IPS DF 4.7 (cell line): ENCODE results near the gene MYBBP1A.

ENCODE experiments used
- DNase-seq: peaks from one replicate; pipeline ENCODE4 v3.0.0-alpha.2; 2013; ENCODE audit warnings: low spot score; ENCODE audit errors: extremely low read depth

The MYBBP1A gene

DNA sequence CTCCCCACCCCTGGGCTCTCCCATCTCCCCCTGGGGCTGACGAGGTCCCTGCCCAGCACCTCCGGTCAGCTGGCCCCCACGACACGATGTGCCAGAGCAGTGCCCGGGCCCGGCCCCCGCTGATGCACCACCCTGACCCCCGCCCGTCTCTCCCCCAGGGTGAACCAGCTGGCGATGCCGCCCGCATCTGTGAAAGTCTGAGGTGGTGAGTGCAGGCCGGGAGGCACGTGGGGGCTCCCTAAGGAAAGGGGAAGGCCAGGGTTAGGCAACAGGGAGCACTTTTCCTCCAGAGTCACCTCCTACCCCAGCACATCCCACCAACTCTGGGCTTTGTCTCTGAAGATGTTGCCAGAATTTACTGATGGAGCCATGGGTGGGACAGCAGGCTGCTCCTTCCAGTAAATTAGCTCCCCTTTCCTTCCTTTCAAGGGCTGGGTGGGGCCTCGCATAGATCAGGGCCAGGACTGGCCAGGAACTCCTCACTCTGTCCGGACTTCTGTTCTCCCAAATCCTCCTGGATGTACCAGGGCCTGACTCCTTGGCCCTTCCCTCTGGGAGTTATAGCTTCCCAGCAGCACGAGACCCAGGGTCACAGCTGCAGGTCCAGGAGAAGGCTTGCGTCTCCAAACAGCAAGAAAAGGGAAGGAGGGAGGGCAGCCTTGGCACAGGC, 18.3 kb downstream of the MYBBP1A start:
- DNase-seq, result no peak

DNA sequence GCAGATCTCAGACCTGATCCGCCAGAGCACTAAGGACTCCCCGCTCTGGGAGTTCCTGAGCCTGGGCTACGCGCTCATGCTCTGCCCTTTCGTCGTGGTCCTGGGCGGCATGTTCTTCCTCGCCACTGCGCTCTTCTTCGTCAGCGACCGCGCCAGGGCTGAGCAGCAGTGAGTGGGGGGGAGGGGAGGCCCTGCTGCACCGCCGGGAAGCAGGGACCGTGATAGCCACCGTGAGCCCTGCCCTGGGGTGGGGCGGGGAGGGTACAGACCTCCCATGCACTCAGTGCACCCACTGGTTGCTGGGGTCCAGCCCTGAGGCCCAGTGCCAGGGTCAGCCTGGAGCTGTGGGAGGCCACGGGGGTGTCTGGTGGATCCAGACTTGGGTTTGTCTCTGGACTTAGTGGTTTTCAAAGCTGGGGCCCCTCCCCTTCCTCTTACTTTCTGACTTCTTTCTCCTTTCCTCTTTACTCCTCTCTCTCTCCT, 18.9 kb downstream of the MYBBP1A start:
- DNase-seq, result no peak

DNA sequence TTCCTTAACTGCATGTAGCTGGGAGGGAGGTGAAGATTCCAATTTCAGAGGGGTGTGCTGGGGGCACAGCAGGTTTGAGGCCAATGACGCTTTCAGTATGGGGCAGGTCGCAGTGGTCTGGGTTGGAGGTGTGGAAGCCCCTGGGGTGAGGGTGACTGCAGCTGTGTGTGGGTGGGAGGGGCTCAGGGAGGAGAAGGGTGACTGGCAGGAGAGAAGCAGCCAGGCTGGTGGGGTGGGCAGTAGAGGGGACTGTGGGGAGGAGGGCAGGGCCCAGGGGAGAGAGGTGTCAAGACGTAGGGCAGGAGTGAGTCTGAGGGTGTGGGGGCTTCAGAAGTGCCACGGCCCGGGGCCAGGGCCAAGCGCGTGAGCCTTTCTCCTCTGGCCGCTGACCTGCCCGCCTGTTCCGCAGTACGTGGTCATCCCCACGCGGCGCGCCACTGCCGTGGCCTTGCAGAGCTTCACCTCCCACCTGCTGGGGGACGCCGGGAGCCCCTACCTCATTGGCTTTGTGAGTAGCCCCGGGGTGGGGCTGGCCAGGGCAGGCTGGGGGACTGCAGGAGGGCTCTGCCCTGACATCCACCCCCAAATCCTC, 19.4 kb downstream of the MYBBP1A start:
- no peak for DNase-seq

DNA sequence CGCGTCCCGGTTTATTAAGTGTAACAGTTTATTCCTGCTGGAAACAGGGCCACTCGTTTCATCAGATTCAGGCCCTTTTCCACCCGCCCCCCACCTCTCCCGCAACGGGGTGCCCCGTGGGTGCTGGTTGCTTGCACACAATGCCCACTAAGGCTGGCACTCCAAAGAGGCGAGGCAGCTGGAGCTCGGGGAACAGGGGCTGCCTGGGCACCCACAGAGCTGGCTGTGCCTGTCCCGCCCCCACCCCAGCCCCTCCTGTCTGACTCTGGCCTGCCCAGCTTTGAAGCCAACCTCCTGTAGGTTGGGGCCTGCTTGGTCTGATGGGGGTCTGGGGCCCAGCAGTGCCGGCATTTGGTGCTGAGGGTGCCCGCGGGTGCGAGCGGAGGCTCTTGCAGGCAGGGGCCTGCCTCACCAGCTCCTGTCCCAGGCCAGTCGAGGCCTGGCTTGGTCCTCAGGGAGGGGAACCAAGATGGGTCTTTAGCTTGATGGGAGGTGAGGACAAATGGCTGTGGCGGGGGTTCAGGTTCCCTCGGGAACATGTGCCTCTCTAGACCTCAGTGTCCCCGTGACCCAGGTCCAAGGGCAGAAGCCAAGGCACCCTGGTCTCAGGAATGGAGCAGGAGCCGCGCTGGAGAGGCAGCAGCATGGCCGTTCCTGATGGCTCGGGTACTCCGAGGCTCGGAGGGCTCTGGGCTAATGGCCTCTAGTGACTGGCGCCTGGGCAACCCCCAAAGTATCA, 20.1 kb downstream of the MYBBP1A start:
- no peak for DNase-seq

DNA sequence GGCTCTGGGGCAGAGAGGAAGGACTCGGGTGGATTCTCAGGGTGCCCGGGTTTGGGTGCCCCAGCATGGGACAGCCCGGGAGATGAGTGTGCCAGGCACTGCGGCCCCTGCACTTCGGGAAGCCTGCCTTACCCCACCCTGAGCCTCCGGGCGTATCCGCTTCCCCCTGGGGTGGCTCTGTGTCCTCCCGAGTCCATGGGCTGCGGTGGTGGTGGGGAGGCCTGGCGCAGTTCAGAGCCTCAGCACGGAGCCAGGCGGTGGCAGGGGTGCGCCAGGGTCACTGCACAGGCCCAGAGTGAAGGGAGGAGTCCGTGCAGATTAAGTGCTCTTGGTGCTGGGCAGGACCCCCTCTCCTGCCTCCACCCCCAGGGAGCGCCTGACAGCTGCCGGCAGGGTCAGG, 20.7 kb downstream of the MYBBP1A start:
- no peak for DNase-seq

DNA sequence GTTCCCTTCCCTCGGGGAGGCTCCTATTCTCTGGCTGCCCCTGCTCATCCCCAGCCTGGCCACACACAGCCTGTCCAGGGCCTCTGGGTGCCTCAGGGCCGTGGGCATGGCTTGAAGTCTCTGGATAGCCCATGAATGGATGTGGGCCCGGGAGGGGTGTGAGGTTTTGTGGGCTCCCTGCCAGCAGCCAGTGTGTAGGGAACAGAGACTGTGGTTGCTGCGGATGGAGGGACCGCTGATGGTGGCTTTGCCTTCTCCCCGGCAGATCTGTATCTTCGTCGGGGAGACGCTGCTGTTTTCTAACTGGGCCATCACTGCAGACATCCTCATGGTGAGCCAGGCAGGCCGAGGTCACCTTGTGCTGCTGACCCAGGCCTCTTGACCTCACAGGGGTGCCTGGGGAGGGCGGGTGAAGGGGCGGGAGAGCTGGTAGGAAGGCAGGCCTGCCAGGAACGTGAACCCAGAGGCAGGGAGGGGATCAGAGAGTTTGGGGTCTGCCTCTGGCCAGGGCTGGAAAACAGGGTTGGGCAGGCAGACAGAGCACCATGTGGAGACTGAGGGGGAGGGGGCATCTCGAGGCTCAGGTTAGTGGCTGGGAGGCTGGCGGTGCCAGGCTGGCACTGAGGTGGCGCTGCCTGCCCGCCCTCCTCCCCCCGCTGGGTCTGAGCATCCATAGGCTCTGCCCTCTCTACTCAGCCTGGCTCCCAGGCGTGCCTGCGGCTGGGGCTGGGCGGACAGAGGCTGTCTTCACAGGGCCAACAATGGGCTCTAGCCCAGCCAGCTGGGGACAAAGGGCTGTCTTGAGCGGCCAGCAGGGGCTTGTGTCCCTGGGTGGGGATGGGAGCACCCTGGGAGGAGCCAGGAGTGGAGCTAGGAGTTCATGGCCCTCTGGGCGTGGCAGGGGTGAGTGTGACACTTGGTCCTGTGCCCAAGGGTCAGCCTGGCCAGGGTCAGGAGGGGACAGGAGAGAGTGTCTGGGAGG, 21.4 kb downstream of the MYBBP1A start:
- DNase-seq, result no peak

DNA sequence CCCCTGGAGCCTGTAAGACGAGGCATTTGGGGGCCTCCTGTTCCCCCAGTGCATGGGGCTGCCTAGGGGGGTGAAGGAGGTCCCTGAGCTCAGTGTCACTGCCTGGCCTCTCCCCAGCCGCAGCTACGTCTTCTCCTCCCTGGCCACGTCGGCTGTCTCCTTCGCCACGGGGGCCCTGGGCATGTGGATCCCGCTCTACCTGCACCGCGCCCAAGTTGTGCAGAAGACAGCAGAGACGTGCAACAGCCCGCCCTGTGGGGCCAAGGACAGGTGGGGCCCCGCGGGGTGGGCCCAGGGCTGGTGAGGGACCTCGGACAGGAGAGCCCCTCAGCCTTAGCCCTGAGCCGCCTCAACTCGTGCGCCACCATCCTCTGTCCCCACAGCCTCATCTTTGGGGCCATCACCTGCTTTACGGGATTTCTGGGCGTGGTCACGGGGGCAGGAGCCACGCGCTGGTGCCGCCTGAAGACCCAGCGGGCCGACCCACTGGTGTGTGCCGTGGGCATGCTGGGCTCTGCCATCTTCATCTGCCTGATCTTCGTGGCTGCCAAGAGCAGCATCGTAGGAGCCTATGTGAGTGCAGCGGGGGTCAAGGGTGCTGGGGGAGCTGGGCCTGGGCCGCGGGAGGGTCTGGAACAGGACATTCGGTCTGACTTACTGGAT, 22.2 kb downstream of the MYBBP1A start:
- DNase-seq, result no peak

DNA sequence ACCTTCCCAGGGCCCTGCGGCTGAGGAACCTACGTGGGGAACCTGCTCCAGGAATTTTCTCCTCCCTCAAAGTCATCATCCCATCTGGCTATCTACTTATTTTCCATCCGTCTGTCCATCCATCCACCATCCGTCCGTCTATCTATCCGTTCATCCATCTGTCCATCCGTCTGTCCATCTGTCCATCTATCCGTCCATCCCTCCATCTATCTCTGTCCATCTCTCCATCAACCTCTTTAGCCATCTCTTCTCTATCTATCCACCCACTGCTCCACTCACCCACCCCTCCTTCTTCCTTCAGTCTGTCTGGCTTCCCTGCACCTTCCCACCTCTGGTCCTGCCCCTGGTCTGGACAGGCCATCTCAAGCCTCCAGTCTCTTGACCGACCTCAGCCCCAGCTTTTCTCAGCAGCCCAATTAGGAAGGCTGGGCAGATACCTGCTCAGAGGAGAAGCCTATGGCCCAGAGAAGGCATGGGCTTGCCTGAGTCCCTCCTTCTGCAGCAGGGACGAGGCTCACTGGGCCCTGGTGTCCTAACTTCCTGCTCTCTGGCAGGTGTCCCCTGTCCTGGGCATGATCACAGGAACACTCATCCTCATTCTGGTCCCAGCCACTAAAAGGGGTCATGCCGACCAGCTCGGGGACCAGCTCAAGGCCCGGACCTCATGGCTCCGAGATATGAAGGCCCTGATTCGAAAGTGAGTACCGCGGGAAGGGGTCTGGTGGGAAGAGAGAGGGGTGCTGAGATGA, 23.0 kb downstream of the MYBBP1A start:
- DNase-seq, result no peak

DNA sequence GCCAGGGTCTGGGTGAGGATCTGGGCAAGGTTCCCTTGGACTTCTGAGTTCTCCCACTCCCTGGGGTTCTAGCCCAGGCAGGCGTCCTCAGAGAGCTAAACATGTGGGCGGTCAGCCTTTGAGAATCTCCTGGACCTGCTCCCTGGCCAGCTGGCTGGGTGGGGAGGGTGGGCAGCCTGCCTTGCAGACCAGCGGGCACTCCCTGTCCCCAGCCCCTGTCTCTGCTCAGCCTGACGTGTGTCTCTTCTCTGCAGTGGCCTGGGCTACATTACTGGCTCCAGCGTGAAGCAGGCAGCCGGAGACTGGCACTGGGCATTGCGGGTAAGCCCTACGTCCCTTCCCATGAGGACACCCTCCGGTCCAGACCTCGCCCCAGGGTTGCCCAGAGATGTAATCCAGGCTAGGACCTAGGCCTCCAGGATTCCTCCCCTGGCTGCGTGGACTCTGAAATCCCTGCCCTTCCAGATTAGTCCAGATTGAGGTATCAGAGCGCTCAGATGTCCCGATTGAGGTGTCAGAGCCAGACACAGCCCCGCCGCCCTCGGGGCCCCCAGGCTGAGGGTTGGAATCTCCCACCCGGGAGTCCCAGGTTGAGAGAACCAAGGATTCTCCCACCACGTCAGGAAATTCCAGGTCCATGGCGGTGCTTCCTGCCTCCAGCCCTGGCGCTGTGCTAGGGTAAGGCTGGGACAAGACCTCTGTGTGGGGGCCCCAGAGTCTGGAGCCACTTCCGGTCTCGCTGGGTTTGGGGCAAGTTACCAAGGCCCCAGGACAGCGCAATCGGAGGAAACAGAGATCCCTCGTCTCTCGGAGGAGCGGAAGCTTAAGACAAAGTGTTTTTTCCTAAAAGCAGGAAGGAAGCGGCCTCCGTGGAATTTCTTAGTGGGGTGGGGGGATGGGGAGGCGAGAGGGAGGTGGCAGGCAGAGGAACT, 24.1 kb downstream of the MYBBP1A start:
- DNase-seq, result no peak

DNA sequence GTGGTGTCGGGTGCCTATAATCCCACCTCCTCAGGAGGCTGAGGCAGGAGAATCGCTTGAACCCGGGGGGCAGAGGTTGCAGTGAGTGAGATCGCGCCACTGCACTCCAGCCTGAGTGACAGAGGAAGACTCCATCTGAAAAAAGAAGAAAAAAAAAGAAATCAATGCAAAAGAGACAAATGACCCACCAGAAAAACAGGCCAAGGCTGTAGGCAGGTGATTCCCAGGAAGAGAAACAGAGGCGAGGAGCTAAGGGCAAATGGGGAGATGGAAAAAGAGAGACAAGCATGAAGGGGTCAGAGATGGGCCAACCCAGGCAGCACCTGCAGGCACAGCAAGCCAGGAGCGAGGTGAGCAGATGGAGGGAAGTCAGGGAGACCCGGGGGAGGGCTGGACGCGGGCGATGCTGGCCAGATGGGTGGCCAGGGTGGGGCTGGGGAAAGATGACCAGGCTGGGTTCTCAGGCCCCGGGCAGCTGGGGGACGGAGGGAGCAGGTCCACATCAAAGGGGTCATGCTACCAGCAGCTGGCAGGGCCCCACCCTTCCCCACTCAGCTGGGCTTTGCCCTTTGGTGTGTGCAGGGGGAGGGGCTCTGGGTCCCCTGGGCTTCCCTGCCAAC, 25.5 kb downstream of the MYBBP1A start:
- no peak for DNase-seq

DNA sequence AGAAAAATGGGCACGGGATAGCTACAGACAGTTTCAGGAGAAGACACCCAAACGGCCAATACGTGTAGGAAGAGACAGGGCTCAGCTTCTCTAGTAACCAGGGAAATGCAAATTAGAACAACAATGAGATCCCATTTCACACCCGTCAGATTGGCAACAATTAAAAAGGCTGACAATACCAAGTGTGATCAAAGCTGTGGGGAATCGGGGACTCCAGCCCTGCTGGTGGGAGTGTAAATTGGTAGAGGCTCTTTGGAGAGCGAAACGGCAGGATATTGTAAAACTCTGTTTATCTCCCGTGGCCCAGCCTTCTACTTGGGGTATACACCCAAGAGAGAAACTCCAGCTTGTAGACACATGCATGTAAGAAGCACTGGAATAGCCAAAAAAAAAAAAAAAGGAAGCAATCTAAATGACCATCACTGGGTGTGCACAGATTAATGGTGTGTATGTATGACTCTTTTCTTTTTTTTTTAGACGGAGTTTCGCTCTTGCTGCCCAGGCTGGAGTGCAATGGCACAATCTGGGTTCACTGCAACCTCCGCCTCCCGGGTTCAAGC, 27.5 kb downstream of the MYBBP1A start:
- DNase-seq, result no peak

DNA sequence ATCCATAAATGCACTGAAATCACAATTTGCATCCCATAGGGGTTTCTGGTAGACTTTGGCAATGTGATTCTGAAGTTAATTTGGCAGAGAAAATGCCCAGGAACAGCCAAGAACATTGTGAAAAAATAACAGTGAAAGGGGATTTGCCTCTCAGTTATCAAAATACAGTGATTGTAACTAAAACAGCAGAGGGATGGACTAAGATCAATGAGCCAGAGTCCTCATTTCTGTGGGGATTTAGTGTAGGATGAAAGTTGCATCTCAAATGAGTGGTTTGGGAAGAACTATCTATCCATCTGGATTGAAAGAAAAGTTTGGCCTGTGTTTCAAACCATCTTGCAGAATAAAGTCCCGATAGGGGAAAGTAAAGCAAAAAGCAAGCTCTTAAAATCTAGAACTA, 28.1 kb downstream of the MYBBP1A start:
- no peak for DNase-seq

DNA sequence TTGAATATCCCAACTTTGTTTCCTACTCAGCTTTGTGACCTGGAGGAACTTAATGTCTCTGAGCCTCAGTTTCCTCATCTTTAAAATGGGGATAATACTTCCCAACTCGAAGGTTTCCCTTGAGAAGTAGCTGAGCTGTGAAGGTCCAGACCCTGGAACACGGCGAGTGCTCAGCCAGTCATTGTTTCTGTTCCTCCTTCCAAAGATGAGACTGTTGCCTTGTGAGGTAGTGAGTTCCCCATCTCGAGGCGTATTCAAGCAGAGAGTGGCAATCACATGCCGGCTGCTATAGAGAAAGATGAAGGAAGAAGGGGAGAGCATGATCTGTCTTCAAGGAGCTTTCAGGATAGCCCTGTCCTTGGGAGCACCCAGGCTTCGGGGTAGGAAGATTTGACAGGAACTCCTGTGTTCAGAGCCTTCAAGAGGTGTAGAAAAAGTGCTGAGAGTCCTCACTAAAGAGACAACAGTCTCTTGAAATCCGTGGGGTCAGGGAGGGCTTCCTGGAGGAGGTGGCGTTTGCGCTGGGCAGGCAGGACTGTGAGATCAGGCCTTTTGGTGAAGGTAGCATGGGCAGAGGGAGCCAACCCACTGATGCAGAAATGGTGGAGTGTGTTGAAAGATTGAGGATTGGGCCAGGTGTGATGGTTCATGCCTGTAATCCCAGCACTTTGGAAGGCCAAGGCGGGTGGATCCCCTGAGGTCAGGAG, 29.3 kb downstream of the MYBBP1A start:
- no peak for DNase-seq

DNA sequence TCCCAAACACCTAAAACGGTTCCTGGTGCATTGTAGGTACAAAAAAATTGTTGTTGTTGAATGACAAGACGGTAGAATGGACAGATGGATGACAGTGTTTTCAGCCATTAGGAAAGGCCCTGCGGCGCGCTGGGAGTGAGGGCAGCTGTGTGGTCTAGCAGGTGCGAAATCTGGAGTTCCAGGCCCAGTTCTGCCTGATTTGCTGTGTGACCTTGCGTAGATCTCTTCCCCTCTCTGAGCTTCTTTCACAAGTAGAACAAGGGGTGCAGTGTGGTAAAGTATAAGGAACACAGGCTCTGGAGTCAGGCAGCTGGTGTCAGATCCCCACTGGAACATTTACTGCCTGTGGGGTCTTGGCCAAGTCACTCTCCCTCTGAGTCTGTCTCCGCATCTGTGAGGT, 31.2 kb downstream of the MYBBP1A start:
- DNase-seq, result no peak

DNA sequence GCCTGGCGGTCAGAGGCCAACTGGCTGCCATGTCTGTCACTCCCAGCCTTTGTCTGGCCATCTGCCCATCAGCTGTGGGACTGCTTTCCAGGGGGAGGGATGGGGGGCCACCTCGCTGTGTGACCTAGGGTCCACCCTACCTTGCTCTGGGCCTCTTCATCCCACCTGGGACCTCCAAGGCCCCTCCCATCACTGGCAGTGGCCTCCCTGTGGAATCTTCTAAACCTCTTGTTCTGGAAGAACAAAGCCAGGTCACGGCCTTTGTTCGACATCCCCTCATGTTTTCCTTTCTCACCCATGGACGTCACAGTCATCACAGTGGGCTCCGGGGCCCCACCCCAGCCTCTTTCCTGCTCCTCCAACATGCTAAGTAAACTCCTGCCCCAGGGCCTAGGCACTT, 32.5 kb downstream of the MYBBP1A start:
- DNase-seq, result no peak

DNA sequence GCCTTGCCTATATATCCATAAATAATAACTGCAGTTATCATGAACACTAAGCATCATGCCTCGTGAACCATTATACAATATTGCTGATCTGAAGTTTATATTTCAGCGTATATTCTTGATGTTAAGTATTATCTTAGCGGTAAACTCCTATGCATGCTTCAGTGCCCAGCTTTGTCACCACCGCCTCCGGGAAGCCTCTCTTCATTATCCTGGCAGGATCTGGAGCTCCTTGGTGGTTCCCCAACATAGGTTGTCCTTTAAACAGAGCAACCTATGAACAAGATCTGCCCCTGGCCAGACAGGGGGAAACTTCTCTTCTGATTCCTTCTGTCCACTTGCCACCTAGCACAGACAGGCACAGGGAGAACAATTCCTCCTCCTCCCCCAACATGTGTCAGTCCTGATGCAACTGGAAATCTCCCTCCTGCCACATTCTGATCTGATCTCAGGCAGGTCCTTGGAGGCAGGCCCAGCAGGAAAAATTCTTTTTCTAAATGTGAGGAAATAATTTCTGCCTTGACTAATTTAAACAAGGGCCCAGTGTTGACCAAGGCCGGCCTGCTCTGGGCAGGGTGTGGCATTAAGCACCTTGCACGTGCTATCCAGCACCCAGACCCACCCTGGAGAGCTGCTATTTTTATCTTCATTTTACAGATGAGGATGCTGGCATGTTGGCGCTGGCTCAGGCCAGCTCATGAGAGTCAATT, 34.1 kb downstream of the MYBBP1A start:
- DNase-seq, result no peak
